Measurements from ENCODE around the gene DISP3. TPM values are rescaled to one million over a fixed set of nuclear protein-coding genes. Genes with fewer than 3 reads are reported as not detected.
A peak's percentile ranks its signal among the peaks of the same experiment; 100 is the strongest.

Gene DISP3
- total RNA-seq, 1 donor from 2014 or later = not detected

DNA sequence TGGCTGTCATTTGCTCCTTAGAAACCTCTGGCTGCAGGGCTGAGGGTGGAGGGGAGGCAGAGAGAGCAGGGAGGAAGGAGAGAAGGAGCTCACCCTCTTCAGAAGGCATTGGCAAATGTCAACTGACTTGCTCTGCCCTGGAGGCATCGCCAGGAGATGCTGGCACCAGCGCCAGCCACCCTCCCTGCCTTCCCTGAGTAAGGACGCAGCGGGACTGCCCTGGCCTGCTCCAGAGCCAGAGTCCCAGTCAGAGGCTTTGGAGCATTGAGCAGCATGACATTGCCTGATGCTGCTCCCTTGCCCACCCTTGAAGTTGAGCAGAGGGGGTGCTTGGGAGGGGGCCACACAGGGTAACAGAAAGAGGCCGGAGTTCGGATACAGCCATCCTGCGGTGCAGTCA, 62.3 kb downstream of the DISP3 start:
- no peaks in the 10 kb centered on the region for H3K27me3 ChIP-seq (ENCODE audit: control insufficient read depth, insufficient read depth, low read length)
- TF ChIP-seq, protein P1, sequence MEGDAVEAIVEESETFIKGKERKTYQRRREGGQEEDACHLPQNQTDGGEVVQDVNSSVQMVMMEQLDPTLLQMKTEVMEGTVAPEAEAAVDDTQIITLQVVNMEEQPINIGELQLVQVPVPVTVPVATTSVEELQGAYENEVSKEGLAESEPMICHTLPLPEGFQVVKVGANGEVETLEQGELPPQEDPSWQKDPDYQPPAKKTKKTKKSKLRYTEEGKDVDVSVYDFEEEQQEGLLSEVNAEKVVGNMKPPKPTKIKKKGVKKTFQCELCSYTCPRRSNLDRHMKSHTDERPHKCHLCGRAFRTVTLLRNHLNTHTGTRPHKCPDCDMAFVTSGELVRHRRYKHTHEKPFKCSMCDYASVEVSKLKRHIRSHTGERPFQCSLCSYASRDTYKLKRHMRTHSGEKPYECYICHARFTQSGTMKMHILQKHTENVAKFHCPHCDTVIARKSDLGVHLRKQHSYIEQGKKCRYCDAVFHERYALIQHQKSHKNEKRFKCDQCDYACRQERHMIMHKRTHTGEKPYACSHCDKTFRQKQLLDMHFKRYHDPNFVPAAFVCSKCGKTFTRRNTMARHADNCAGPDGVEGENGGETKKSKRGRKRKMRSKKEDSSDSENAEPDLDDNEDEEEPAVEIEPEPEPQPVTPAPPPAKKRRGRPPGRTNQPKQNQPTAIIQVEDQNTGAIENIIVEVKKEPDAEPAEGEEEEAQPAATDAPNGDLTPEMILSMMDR (IDR thresholded peaks at IDR 0.05; ENCODE audit: insufficient read depth, low read length, severe bottlenecking) = no peak
- no peak for FAIRE-seq
- no peak for DNase-seq (ENCODE audit: low read depth)
- H3K4me3 ChIP-seq (ENCODE audit: low read depth, low read length) = no peak overlapping the region
- no peaks in the 10 kb centered on the region for H3K36me3 ChIP-seq (ENCODE audit: control insufficient read depth, insufficient read depth, low read length)

DNA sequence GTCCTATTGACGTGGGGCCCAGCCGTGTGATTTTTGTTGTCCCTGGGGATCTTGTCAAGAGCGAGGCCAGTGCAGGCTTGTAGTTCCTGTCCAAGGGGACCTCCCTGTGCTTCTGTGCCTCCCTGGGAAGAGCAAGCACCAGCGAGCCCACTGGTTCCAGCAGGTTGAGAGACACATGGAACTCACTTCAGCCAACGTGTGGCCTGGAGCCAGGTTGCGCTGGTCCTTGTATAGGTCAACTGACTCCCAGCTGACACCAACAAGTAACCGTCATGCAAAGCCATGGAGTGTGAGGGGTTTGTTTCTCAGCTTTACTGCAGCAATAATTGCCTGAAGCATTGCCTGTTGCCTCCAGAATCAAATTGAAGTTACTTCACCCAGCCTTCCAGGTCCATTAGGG, 63.0 kb downstream of the DISP3 start:
- TF ChIP-seq, protein P1 (IDR thresholded peaks at IDR 0.05; ENCODE audit: insufficient read depth, low read length, severe bottlenecking) = no peak
- no peaks in the 10 kb centered on the region for H3K27me3 ChIP-seq (ENCODE audit: control insufficient read depth, insufficient read depth, low read length)
- no peak overlapping the region for H3K4me3 ChIP-seq (ENCODE audit: low read depth, low read length)
- H3K36me3 ChIP-seq (ENCODE audit: control insufficient read depth, insufficient read depth, low read length) = no peaks in the 10 kb centered on the region
- FAIRE-seq = no peak
- DNase-seq (ENCODE audit: low read depth) = no peak

DNA sequence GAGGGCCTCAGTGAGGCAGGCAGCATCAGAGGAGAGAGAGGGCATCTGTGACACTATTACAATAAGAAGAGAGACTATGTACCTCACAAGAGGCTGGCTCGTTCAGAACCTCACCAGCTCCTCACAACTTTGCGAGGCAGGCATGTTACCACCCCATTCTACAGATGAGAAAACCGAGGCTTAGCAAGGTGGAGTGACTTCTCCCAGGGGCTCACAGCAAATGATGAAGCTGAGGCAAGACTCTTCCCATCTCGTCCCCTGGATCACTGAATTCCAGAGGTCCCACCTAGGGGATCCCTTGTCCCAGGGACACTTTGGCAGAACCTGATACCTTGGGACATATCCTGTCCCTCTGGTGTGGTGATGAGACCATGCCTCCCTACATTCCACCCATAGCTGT, 64.4 kb downstream of the DISP3 start:
- no peak overlapping the region for H3K4me3 ChIP-seq (ENCODE audit: low read depth, low read length)
- DNase-seq (ENCODE audit: low read depth) (no peak), FAIRE-seq (peak; percentile 28)
- no peaks in the 10 kb centered on the region for H3K36me3 ChIP-seq (ENCODE audit: control insufficient read depth, insufficient read depth, low read length)
- TF ChIP-seq, protein P1 (IDR thresholded peaks at IDR 0.05; ENCODE audit: insufficient read depth, low read length, severe bottlenecking) = no peak
- H3K27me3 ChIP-seq (ENCODE audit: control insufficient read depth, insufficient read depth, low read length) = no peaks in the 10 kb centered on the region

DNA sequence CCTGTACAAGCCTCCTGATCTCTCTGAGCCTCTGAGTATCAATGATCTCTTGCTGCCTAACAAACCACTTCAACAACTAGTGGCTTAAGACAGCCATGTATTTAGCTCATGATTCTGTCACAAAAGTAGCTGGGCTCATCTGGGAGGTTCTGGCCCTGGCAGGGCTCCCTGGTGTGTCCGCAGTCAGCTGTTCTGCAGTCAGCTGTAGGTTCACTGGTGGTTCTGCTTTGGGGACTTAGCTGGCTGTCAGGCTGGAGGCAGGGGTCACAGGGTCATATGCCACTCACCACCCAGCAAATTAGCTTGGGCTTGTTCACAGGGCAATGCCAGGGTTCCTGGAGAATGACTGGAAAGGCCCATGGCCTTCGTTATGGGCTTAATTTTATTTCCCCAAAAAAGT, 64.8 kb downstream of the DISP3 start:
- H3K36me3 ChIP-seq (ENCODE audit: control insufficient read depth, insufficient read depth, low read length) = no peaks in the 10 kb centered on the region
- FAIRE-seq = no peak
- H3K4me3 ChIP-seq (ENCODE audit: low read depth, low read length) = no peak overlapping the region
- DNase-seq (ENCODE audit: low read depth) = no peak
- TF ChIP-seq, protein P1 (IDR thresholded peaks at IDR 0.05; ENCODE audit: insufficient read depth, low read length, severe bottlenecking) = no peak
- no peaks in the 10 kb centered on the region for H3K27me3 ChIP-seq (ENCODE audit: control insufficient read depth, insufficient read depth, low read length)

DNA sequence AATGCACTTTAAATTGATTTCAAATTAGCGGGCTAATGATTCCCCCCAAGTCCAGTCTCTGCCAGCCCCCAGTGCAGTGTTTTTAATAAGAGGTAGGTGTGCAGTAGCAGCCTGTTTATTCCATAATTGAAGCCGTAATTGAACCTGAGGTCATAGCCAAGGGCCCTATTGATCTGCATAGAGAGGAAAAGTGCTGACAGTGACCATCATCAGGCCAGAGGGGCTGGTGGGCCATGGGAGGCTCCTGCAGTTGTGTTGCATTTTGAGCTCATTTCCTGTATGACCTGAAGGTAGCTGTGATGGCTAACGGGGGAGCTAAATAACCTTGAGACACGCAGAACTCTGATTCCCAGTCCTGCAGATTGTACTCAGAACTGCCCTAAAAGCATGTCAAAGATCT, 67.5 kb downstream of the DISP3 start:
- FAIRE-seq (no peak), DNase-seq (ENCODE audit: low read depth) (no peak)
- Histone ChIP-seq H3K27me3 (ENCODE audit: control insufficient read depth, insufficient read depth, low read length) (no peaks in the 10 kb centered on the region), H3K4me3 (ENCODE audit: low read depth, low read length) (no peak overlapping the region), H3K36me3 (ENCODE audit: control insufficient read depth, insufficient read depth, low read length) (no peaks in the 10 kb centered on the region)
- TF ChIP-seq, protein P1 (IDR thresholded peaks at IDR 0.05; ENCODE audit: insufficient read depth, low read length, severe bottlenecking) = no peak

DNA sequence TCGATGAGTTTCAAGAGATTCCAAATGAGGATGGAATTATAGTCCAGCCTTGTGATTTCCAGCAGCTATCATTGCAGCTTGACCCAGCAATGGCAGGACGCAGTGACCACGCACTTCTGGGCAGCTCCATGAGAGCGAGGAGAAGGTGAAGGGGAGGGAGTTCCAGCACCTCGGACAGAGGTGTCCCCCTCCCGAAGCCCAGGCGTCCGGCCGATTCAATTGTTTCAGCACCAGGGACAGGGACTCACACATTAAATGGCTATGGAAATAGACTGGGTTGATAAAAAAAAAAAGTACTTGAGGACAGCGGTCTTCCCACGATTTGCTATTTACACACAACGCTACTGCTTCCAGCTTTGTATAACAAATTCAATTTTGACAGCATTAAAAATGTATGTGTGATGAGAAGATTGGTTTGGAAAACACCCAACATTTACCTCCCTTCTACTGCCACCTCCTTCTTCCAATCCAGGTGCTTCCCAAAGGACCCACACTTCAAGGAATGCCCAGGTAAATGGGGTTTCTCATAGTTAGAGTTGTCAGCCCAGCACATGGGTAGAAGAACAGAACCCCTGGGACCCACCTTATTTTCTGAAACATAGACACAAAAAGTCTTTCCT, 71.8 kb downstream of the DISP3 start:
- Histone ChIP-seq H3K4me3 (ENCODE audit: low read depth, low read length) (no peak overlapping the region), H3K27me3 (ENCODE audit: control insufficient read depth, insufficient read depth, low read length) (no peaks in the 10 kb centered on the region), H3K36me3 (ENCODE audit: control insufficient read depth, insufficient read depth, low read length) (no peaks in the 10 kb centered on the region)
- DNase-seq (ENCODE audit: low read depth) (peak; percentile 65), FAIRE-seq (peak; percentile 88)
- TF ChIP-seq, protein P1 (IDR thresholded peaks at IDR 0.05; ENCODE audit: insufficient read depth, low read length, severe bottlenecking) = no peak

Measured in bronchial epithelial cell (primary cell).